ENCODE measurements around the gene DNM3.

Gene DNM3

GRCh38 chr1:171814692-171815091, 26.6 kb upstream of the DNM3 start:
- in situ Hi-C loops (cut with MboI; ENCODE audit: low pct_unique_long_range_greater_than_20kb, low sequenced_read_pairs), result loop anchor here (25.0 kb wide), 1 partner anchor 173 kb away; no protein-coding TSS in a partner anchor
- DNase-seq, result no peak

- in situ Hi-C loops (cut with MboI; ENCODE audit: low pct_unique_long_range_greater_than_20kb, low sequenced_read_pairs), result loop anchor here (25.0 kb wide), 1 partner anchor 171 kb away; no protein-coding TSS in a partner anchor
- DNase-seq, result no peak
Observed at GRCh38 chr1:171816300-171816901, 24.9 kb upstream of the DNM3 start.

GRCh38 chr1:171817511-171818265, 23.6 kb upstream of the DNM3 start:
- DNase-seq, result no peak
- in situ Hi-C loops (cut with MboI; ENCODE audit: low pct_unique_long_range_greater_than_20kb, low sequenced_read_pairs), result loop anchor here (25.0 kb wide), 1 partner anchor 170 kb away; no protein-coding TSS in a partner anchor

- DNase-seq, result no peak
- in situ Hi-C loops (cut with MboI; ENCODE audit: low pct_unique_long_range_greater_than_20kb, low sequenced_read_pairs), result loop anchor here (25.0 kb wide), 1 partner anchor 167 kb away; no protein-coding TSS in a partner anchor
Observed at GRCh38 chr1:171819946-171820345, 21.4 kb upstream of the DNM3 start.

GRCh38 chr1:171826973-171827372, 14.3 kb upstream of the DNM3 start:
- DNase-seq, result no peak
- in situ Hi-C loops (cut with MboI; ENCODE audit: low pct_unique_long_range_greater_than_20kb, low sequenced_read_pairs), result no loop called here

- peak; percentile 40 for DNase-seq
- in situ Hi-C loops (cut with MboI; ENCODE audit: low pct_unique_long_range_greater_than_20kb, low sequenced_read_pairs), result no loop called here
Observed at GRCh38 chr1:171828794-171829193, 12.5 kb upstream of the DNM3 start.

GRCh38 chr1:171833091-171833825, 8.0 kb upstream of the DNM3 start:
- DNase-seq, result no peak
- in situ Hi-C loops (cut with MboI; ENCODE audit: low pct_unique_long_range_greater_than_20kb, low sequenced_read_pairs), result no loop called here

GRCh38 chr1:171834821-171835220, 6.5 kb upstream of the DNM3 start:
- no peak for DNase-seq
- in situ Hi-C loops (cut with MboI; ENCODE audit: low pct_unique_long_range_greater_than_20kb, low sequenced_read_pairs), result no loop called here

- DNase-seq, result no peak
- in situ Hi-C loops (cut with MboI; ENCODE audit: low pct_unique_long_range_greater_than_20kb, low sequenced_read_pairs), result no loop called here
Observed at GRCh38 chr1:171835891-171836290, 5.4 kb upstream of the DNM3 start.

GRCh38 chr1:171841931-171842761, 848 bp downstream of the DNM3 start:
- DNase-seq, result peak; percentile 16
- in situ Hi-C loops (cut with MboI; ENCODE audit: low pct_unique_long_range_greater_than_20kb, low sequenced_read_pairs), result no loop called here

GRCh38 chr1:171844381-171844780, 3.1 kb downstream of the DNM3 start:
- in situ Hi-C loops (cut with MboI; ENCODE audit: low pct_unique_long_range_greater_than_20kb, low sequenced_read_pairs), result no loop called here
- no peak for DNase-seq

GRCh38 chr1:171845998-171846397, 4.7 kb downstream of the DNM3 start:
- in situ Hi-C loops (cut with MboI; ENCODE audit: low pct_unique_long_range_greater_than_20kb, low sequenced_read_pairs), result no loop called here
- no peak for DNase-seq

- in situ Hi-C loops (cut with MboI; ENCODE audit: low pct_unique_long_range_greater_than_20kb, low sequenced_read_pairs), result no loop called here
- no peak for DNase-seq
Observed at GRCh38 chr1:171849245-171849898, 8.1 kb downstream of the DNM3 start.

GRCh38 chr1:171850651-171851350, 9.5 kb downstream of the DNM3 start:
- no peak for DNase-seq
- in situ Hi-C loops (cut with MboI; ENCODE audit: low pct_unique_long_range_greater_than_20kb, low sequenced_read_pairs), result no loop called here

GRCh38 chr1:171852272-171852671, 11.0 kb downstream of the DNM3 start:
- in situ Hi-C loops (cut with MboI; ENCODE audit: low pct_unique_long_range_greater_than_20kb, low sequenced_read_pairs), result no loop called here
- DNase-seq, result no peak

GRCh38 chr1:171855381-171855780, 14.1 kb downstream of the DNM3 start:
- in situ Hi-C loops (cut with MboI; ENCODE audit: low pct_unique_long_range_greater_than_20kb, low sequenced_read_pairs), result no loop called here
- DNase-seq, result peak; percentile 43

- no peak for DNase-seq
- in situ Hi-C loops (cut with MboI; ENCODE audit: low pct_unique_long_range_greater_than_20kb, low sequenced_read_pairs), result no loop called here
Observed at GRCh38 chr1:171858696-171859095, 17.4 kb downstream of the DNM3 start.

- no peak for DNase-seq
- in situ Hi-C loops (cut with MboI; ENCODE audit: low pct_unique_long_range_greater_than_20kb, low sequenced_read_pairs), result no loop called here
Observed at GRCh38 chr1:171860696-171861095, 19.4 kb downstream of the DNM3 start.
